ENCODE data around the gene SIVA1. TPM values are rescaled to one million over a fixed set of nuclear protein-coding genes. Genes with fewer than 3 reads are reported as not detected.

Gene SIVA1
- total RNA-seq, 2 donors from 2014 or later = 137 to 238 TPM

- no peak overlapping the region for H3K4me3 ChIP-seq
- H3K4me1 ChIP-seq = peaks cover 0 to 19% of the 10 kb centered on the region in 2 donors
- no peaks in the 10 kb centered on the region for H3K27me3 ChIP-seq
- peaks cover 17% of the 10 kb centered on the region for H3K36me3 ChIP-seq
- no peak for DNase-seq (ENCODE audit: low spot score)
- no peak for TF ChIP-seq CTCF (IDR thresholded peaks at IDR 0.05)
- H3K9me3 ChIP-seq = no peaks in the 10 kb centered on the region
- no peak overlapping the region for H3K27ac ChIP-seq
Measured at GRCh38 chr14:104782808-104783139, 29.8 kb downstream of the SIVA1 start.

- no peak overlapping the region for H3K4me3 ChIP-seq
- no peaks in the 10 kb centered on the region for H3K9me3 ChIP-seq
- no peak for TF ChIP-seq CTCF (IDR thresholded peaks at IDR 0.05)
- H3K4me1 ChIP-seq = peaks cover 0 to 25% of the 10 kb centered on the region in 2 donors
- no peak for DNase-seq (ENCODE audit: low spot score)
- no peaks in the 10 kb centered on the region for H3K27me3 ChIP-seq
- peaks cover 17% of the 10 kb centered on the region for H3K36me3 ChIP-seq
- no peak overlapping the region for H3K27ac ChIP-seq
Measured at GRCh38 chr14:104783484-104784217, 30.7 kb downstream of the SIVA1 start.

DNA sequence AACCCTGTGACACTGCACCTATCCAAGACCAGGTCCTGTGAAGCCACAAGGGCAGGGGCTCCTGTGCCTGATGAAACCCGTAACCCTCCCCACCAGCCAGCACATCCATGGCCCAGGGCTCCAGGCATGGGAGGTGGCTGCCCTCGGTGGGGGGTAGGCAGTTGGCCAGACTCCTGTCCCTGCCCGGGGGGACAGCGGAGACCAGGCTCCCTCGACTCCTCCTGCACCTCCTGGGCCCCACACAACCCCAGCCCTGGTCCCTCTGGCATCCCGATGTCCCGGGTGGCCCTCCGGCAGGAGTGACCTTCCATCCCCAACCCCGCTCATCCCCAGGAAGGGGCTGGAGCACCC, 31.2 kb downstream of the SIVA1 start:
- no peak for TF ChIP-seq CTCF (IDR thresholded peaks at IDR 0.05)
- Histone ChIP-seq H3K4me3 (no peak overlapping the region), H3K4me1 (peaks cover 0 to 25% of the 10 kb centered on the region in 2 donors), H3K9me3 (no peaks in the 10 kb centered on the region), H3K36me3 (peaks cover 17% of the 10 kb centered on the region), H3K27me3 (no peaks in the 10 kb centered on the region), H3K27ac (no peak overlapping the region)
- DNase-seq (ENCODE audit: low spot score) = no peak

- TF ChIP-seq CTCF (IDR thresholded peaks at IDR 0.05) = no peak
- Histone ChIP-seq H3K27me3 (no peaks in the 10 kb centered on the region), H3K4me3 (no peak overlapping the region), H3K9me3 (no peaks in the 10 kb centered on the region), H3K27ac (no peak overlapping the region), H3K4me1 (peaks cover 0 to 25% of the 10 kb centered on the region in 2 donors), H3K36me3 (peaks cover 10% of the 10 kb centered on the region)
- DNase-seq (ENCODE audit: low spot score) = no peak
Measured at GRCh38 chr14:104784846-104785707, 32.1 kb downstream of the SIVA1 start.

DNA sequence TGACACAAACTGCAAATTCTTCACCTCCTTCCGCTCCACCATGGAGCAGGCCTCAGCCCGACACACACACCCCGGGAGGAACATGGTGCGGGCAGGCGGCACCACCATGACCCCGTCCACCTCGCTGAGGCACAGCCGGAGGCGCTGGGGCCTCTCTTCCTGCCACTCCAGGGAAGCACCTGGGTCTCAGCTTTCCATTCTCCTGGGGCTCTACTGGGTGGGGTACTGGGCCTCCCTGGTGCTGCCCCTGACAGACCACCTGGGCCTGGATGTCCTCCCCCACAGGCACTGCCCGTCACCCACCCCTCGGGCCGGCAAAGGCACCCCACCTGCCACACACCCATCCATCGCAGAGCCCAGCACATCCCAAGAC, 32.7 kb downstream of the SIVA1 start:
- Histone ChIP-seq H3K4me1 (peaks cover 0 to 25% of the 10 kb centered on the region in 2 donors), H3K27ac (no peak overlapping the region), H3K9me3 (no peaks in the 10 kb centered on the region), H3K36me3 (peaks cover 10% of the 10 kb centered on the region), H3K27me3 (no peaks in the 10 kb centered on the region), H3K4me3 (no peak overlapping the region)
- no peak for TF ChIP-seq CTCF (IDR thresholded peaks at IDR 0.05)
- no peak for DNase-seq (ENCODE audit: low spot score)
